Measurements from ENCODE around the gene DDX10. TPM values are rescaled to one million over a fixed set of nuclear protein-coding genes. Genes with fewer than 3 reads are reported as not detected.

The DDX10 gene
- total and polyA plus RNA-seq, 9 donors: 13.1 to 34.3 (median 25.7) TPM

DNA sequence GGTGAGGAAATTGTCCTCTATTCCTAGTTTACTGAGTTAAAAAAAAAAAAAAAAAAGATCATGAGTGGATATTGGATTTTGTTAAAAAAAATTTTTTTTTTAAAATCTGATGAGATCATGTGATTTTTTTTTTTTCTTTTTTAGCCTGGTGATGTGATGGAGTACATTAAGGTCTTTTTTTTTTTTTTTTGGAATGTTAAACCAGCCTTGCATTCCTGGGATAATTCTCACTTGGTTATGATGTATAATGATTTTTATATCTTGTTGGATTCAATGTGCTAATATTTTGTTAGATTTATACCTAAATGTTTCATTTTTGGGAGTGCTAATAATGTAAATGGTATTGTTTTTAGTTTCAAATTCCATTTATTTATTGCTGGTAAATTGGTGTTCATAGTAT lies 43.3 kb downstream of the DDX10 start:
- Histone ChIP-seq H3K9me3 (peaks cover 0 to 4% of the 10 kb centered on the region in 2 donors), H3K27ac (no peak overlapping the region), H3K36me3 (no peaks in the 10 kb centered on the region), H3K27me3 (no peaks in the 10 kb centered on the region), H3K4me3 (no peak overlapping the region), H3K4me1 (ENCODE audit: insufficient read depth) (no peaks in the 10 kb centered on the region)
- intact Hi-C loops (cut with DNase I): no loop called here
- TF ChIP-seq EP300 (IDR thresholded peaks at IDR 0.05): no peak
- no peak for TF ChIP-seq POLR2A (IDR thresholded peaks at IDR 0.05)
- TF ChIP-seq, protein P1, sequence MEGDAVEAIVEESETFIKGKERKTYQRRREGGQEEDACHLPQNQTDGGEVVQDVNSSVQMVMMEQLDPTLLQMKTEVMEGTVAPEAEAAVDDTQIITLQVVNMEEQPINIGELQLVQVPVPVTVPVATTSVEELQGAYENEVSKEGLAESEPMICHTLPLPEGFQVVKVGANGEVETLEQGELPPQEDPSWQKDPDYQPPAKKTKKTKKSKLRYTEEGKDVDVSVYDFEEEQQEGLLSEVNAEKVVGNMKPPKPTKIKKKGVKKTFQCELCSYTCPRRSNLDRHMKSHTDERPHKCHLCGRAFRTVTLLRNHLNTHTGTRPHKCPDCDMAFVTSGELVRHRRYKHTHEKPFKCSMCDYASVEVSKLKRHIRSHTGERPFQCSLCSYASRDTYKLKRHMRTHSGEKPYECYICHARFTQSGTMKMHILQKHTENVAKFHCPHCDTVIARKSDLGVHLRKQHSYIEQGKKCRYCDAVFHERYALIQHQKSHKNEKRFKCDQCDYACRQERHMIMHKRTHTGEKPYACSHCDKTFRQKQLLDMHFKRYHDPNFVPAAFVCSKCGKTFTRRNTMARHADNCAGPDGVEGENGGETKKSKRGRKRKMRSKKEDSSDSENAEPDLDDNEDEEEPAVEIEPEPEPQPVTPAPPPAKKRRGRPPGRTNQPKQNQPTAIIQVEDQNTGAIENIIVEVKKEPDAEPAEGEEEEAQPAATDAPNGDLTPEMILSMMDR (IDR thresholded peaks at IDR 0.05): no peak
- DNase-seq: no peak

DNA sequence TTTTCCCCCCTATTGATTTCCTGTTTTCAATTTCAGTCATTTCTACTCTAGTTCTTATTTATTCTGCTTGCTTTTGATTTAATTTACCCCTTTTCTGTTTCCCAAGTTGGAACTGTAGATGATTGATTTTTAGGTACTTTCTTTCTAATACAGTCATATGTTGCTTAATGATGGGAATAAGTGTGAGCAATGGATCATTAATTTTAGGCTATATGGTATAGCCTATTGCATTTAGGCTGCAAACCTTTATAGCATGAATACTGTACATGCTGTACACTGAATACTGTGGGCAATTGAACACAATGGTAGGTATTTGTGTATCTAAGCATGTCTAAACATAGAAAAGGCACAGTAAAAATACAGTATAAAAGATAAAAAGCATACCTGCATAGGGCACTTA lies 44.9 kb downstream of the DDX10 start:
- intact Hi-C loops (cut with DNase I): no loop called here
- TF ChIP-seq, protein P1 (IDR thresholded peaks at IDR 0.05): no peak
- no peak for TF ChIP-seq EP300 (IDR thresholded peaks at IDR 0.05)
- TF ChIP-seq POLR2A (IDR thresholded peaks at IDR 0.05): no peak
- Histone ChIP-seq H3K4me3 (no peak overlapping the region), H3K4me1 (ENCODE audit: insufficient read depth) (no peaks in the 10 kb centered on the region), H3K27ac (no peak overlapping the region), H3K9me3 (peaks cover 0 to 4% of the 10 kb centered on the region in 2 donors), H3K36me3 (no peaks in the 10 kb centered on the region), H3K27me3 (no peaks in the 10 kb centered on the region)
- no peak for DNase-seq

DNA sequence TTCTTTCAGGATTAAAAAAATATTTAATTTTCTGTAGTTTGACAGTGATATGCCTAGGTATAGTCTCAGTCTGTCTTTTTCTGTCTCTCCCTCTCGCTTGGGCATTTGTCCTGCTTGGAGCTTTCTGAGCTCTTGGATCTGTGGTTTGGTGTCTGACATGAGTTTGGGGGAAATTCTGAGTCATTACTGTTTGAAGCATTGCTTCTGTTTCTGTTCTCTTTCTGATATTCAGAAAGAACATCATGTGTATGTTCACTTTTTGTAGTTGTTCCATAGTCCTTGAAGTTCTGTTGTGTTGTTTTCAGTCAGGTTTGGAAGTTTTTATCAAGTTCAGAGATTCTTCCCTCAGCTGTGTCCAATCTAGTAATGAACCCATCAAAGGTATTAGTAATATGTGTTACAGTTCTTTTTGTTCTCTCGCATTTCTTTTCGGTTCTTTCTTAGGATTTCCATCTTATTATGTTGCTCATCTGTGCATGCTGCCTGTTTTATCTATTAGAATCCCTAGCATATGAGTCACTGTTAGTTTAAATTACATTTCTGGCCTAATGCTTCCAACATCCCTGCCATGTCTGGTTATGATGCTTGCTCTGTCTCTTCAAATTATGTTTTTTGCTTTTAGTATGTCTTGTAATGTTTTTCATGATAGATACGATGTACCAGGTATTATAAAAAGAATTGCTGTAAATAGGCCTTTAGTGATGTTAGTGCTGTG lies 48.4 kb downstream of the DDX10 start:
- no peak overlapping the region for H3K4me3 ChIP-seq
- 90 to 94% (median 90%) methylated on average over 4 of the region's 4 CpGs for WGBS, 3 donors
- no peak for DNase-seq

DNA sequence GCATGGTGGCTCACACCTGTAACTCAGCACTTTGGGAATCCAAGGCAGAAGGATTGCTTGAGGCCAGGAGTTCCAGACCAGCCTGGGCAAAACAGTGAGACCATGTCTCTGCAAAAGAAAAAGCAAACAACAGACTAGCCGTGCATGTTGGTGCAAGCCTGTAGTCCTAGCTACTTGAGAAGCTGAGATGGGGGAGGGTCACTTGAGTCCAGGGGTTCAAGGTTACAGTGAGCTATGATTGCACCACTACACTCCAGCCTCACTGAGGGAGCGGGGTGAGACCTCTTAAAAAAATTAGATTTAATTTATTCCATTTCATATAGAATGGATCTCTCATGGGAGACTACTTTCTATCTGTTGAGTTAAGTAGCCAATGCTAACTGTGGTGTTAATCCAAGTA lies 50.4 kb downstream of the DDX10 start:
- Histone ChIP-seq H3K9me3 (no peaks in the 10 kb centered on the region), H3K4me1 (ENCODE audit: insufficient read depth) (no peaks in the 10 kb centered on the region), H3K4me3 (no peak overlapping the region), H3K36me3 (no peaks in the 10 kb centered on the region), H3K27me3 (no peaks in the 10 kb centered on the region), H3K27ac (no peak overlapping the region)
- TF ChIP-seq, protein P1 (IDR thresholded peaks at IDR 0.05): no peak
- TF ChIP-seq POLR2A (IDR thresholded peaks at IDR 0.05) (no peak), EP300 (IDR thresholded peaks at IDR 0.05) (no peak)
- intact Hi-C loops (cut with DNase I): no loop called here
- 92 to 100% (median 93%) methylated on average over 2 of the region's 2 CpGs for WGBS, 3 donors
- no peak for DNase-seq

More for the DNA sequence above, 48.4 kb downstream of the DDX10 start:
- H3K36me3 ChIP-seq: no peaks in the 10 kb centered on the region
- H3K4me1 ChIP-seq (ENCODE audit: insufficient read depth): no peaks in the 10 kb centered on the region
- no peaks in the 10 kb centered on the region for H3K27me3 ChIP-seq
- intact Hi-C loops (cut with DNase I): no loop called here
- H3K27ac ChIP-seq: no peak overlapping the region
- TF ChIP-seq POLR2A (IDR thresholded peaks at IDR 0.05) (no peak), EP300 (IDR thresholded peaks at IDR 0.05) (no peak)
- TF ChIP-seq, protein P1 (IDR thresholded peaks at IDR 0.05): no peak
- peaks cover 0 to 4% of the 10 kb centered on the region in 2 donors for H3K9me3 ChIP-seq

Data from ovary (tissue), 9 donors.